T-helper 2 cell treated with Interferon-gamma antibody and Interleukin-4, amounts not matched to agents 5 μg/mL and 100 μg/mL, for 36 hours (primary cell): ENCODE results near the gene KDM6B.

Source experiments
- DNase-seq: peaks from one replicate; pipeline ENCODE4 v3.0.0; 2021; ENCODE audit warnings: low spot score
- H3K27ac Mint-ChIP-seq: one replicate; pipeline ENCODE4 v1.8.0; 2021; ENCODE audit warnings: mild to moderate bottlenecking, mixed read lengths
- H3K27me3 Mint-ChIP-seq: one replicate; pipeline ENCODE4 v1.8.0; 2021; ENCODE audit warnings: low read depth, mixed read lengths
- H3K36me3 Mint-ChIP-seq: one replicate; pipeline ENCODE4 v1.8.0; 2021; ENCODE audit warnings: low read depth, mixed read lengths
- H3K4me1 Mint-ChIP-seq: one replicate; pipeline ENCODE4 v1.8.0; 2021; ENCODE audit warnings: low read depth, mixed read lengths
- H3K4me3 Mint-ChIP-seq: one replicate; pipeline ENCODE4 v1.8.0; 2022; ENCODE audit warnings: mild to moderate bottlenecking, moderate library complexity, mixed read lengths
- H3K9me3 Mint-ChIP-seq: one replicate; pipeline ENCODE4 v1.8.0; 2021; ENCODE audit warnings: mixed read lengths

The KDM6B gene

DNA sequence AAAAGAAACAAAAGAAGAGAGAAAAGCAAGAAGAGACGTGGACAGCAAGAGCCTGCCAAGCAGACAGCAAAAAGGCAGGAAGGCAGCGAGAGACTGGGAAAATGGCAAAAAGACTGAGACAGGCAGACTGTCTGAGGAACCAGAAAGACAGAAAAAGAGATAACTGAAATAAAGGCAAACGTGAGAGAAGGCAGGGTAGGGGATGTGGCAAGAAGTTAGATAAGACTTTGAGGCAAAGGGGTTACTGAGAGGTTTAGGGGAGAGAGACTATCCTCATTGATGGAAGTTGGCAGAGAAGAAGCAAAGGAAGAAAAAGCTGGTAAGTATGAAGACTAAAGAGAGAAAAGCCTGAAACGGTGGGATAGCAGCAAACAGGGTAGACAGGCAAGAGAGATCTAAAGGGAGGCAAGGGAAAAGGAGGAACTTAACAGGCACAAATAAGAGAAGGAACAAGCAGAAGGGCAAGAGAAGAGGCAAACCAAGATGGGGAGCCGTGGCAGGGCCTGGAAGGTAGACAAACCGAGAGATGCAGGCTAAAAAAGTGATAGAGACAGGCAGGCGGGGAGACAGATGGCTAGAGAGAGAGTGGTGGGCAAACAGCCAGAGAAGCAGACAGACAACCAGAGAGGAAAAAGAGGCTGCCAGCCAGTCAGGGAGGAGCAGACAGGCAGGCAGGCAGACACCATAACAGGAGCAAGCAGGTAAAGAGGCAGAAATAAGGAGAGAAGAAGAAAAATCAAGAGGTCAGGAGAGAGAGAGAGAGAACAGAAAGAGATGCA, 47.4 kb downstream of the KDM6B start:
- peaks cover 3% of the 10 kb centered on the region for H3K4me1 Mint-ChIP-seq
- no peaks in the 10 kb centered on the region for H3K27me3 Mint-ChIP-seq
- H3K4me3 Mint-ChIP-seq = no peak overlapping the region
- no peak overlapping the region for H3K27ac Mint-ChIP-seq
- no peak for DNase-seq
- no peaks in the 10 kb centered on the region for H3K9me3 Mint-ChIP-seq
- peaks cover 9% of the 10 kb centered on the region for H3K36me3 Mint-ChIP-seq

DNA sequence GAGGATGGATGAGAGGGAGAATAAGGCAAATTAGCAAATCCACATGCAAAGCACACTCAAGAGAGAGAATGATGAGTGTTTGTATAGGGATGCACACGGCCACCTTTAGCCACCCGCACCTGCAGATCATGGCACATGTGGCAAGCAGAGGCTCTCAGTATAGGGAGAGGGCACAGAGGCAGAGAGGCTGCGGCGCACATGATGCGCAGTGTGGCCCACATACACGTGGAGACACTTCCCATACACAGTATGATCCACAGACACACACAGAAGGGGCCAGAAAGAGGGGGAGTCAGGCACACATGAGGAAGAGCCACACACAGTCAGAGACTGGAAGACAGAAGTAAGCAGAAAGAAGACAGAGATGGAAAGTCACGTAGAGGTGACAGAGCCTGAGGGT, 48.1 kb downstream of the KDM6B start:
- Mint-ChIP-seq H3K4me3 (no peak overlapping the region), H3K27ac (no peak overlapping the region), H3K36me3 (peaks cover 9% of the 10 kb centered on the region), H3K27me3 (no peaks in the 10 kb centered on the region), H3K4me1 (peaks cover 6% of the 10 kb centered on the region), H3K9me3 (no peaks in the 10 kb centered on the region)
- no peak for DNase-seq

DNA sequence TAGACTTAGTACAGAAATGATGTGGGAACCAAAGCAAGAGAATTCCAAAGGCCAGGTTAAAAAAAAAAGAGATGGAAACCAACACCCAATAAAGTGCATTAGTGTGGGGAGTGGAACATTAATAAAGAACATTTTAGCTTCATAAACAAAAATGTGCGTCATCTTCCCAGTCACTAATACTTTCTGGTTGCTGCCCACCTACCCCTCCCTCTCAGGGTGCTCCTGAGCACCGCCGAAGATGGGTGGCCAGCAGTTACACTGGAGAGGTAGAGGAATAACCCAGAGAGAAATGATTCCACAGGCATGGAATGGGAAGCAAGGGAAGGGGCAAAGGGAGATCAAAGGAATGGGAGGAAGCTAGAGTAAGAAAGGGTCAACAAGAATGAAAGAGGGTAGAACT, 48.6 kb downstream of the KDM6B start:
- no peak for DNase-seq
- Mint-ChIP-seq H3K9me3 (no peaks in the 10 kb centered on the region), H3K27ac (no peak overlapping the region), H3K36me3 (peaks cover 6% of the 10 kb centered on the region), H3K4me1 (peaks cover 5% of the 10 kb centered on the region), H3K27me3 (no peaks in the 10 kb centered on the region), H3K4me3 (no peak overlapping the region)
